HepG2 (cell line): Measurements from ENCODE around the gene NOP14. TPM values are rescaled to one million over a fixed set of nuclear protein-coding genes. Genes with fewer than 3 reads are reported as not detected.

ENCODE experiments used
- ATAC-seq: fragments of 200-7000 bp; cut with Tn5 transposase; 3 replicates; pipeline ENCODE4 v1.9.1; 2020; ENCODE audit warnings: mild to moderate bottlenecking, moderate library complexity
- BruUV-seq: library from RNA; stranded (reverse); fragments of 400-500 nt; replicated peaks from 2 replicates; lab custom pipeline; 2021; lab: Mats Ljungman, UMichigan
- CTCF ChIA-PET: fragments of 300-600 bp; formaldehyde crosslinking; extraction: SDS; loops from one replicate; lab custom pipeline; 2021; ENCODE audit warnings: low total read pairs, inconsistent platforms, low intra/inter-chr PET ratio; lab: Yijun Ruan, JAX
- POLR2A ChIA-PET: fragments of 350-600 bp; sonication (Branson Sonifier 250); formaldehyde crosslinking; loops from one replicate; lab custom pipeline; 2020; ENCODE audit warnings: antibody characterized with exemption, inconsistent platforms; lab: Yijun Ruan, JAX
- DNase-seq: peaks from one replicate; pipeline ENCODE4 v3.0.0-alpha.2; 2015; ENCODE audit warnings: low spot score
- FAIRE-seq: peaks from 3 replicates; lab custom pipeline; 2011; peaks lifted over from hg19 to GRCh38; lab: Jason Lieb, UNC
- H2AFZ ChIP-seq: one replicate; pipeline ENCODE4 v1.6.1; 2011; ENCODE audit warnings: low read length, inconsistent platforms
- H3K27ac ChIP-seq: fragments of 300-600 bp; 3 replicates; pipeline ENCODE4 v1.8.0; 2011; ENCODE audit warnings: mixed run types, mild to moderate bottlenecking, mixed read lengths, low read length, inconsistent platforms; ENCODE audit not compliant: insufficient read depth; ENCODE audit errors: extremely low read length
- H3K27me3 ChIP-seq, 2 experiments: fragments of 200-600 bp in 1 of 2; 2 replicates in 1 of 2; 3 replicates in 1 of 2; pipeline versions ENCODE4 v1.6.0 to v1.8.0; 2011; ENCODE audit warnings: low read length in 2 of 2, mild to moderate bottlenecking in 2 of 2, moderate library complexity in 2 of 2, inconsistent platforms in 1 of 2; ENCODE audit not compliant: insufficient read depth in 2 of 2, control insufficient read depth in 1 of 2
- H3K36me3 ChIP-seq, 2 experiments: fragments of 200-600 bp in 1 of 2; replicated peaks in 1 of 2; 2 replicates in 1 of 2; 3 replicates in 1 of 2; pipeline versions ENCODE4 v1.5.1 to v1.8.0; 2011; ENCODE audit warnings: low read length in 2 of 2, inconsistent platforms in 1 of 2; ENCODE audit not compliant: insufficient read depth in 2 of 2, control insufficient read depth in 1 of 2
- H3K4me1 ChIP-seq: 2 replicates; pipeline ENCODE4 v1.5.1; 2012; ENCODE audit warnings: low read length, inconsistent platforms; ENCODE audit not compliant: insufficient read depth
- H3K4me2 ChIP-seq: 2 replicates; pipeline ENCODE4 v1.6.0; 2011; ENCODE audit warnings: low read depth, low read length, inconsistent platforms
- H3K4me3 ChIP-seq, 3 experiments: fragments of 200-600 bp in 1 of 3; sonication (generic), shearing (Covaris generic) in 1 of 3; replicated peaks in 1 of 3; 2 replicates each; pipeline ENCODE4 v1.5.1; 2011 to 2016; ENCODE audit warnings: low read length in 3 of 3, inconsistent platforms in 2 of 3, low read depth in 2 of 3, mild to moderate bottlenecking in 2 of 3, control low read depth in 1 of 3, mixed read lengths in 1 of 3; ENCODE audit not compliant: insufficient read depth in 1 of 3
- H3K79me2 ChIP-seq: one replicate; pipeline ENCODE4 v1.6.1; 2011; ENCODE audit warnings: low read length, inconsistent platforms; ENCODE audit not compliant: insufficient read depth
- H3K9ac ChIP-seq: 2 replicates; pipeline ENCODE4 v1.6.0; 2011; ENCODE audit warnings: mild to moderate bottlenecking, low read depth, low read length, inconsistent platforms; ENCODE audit not compliant: insufficient read depth
- H3K9me3 ChIP-seq: 2 replicates; pipeline ENCODE4 v1.5.1; 2012; ENCODE audit warnings: mild to moderate bottlenecking, low read length
- H4K20me1 ChIP-seq: 2 replicates; pipeline ENCODE4 v1.6.0; 2011; ENCODE audit warnings: inconsistent platforms, mild to moderate bottlenecking, low read length, moderate library complexity; ENCODE audit not compliant: insufficient read depth
- CCDC6 ChIP-seq: sonication (generic); formaldehyde crosslinking; IDR thresholded peaks from 2 replicates; pipeline ENCODE4 v1.8.1; 2022; ENCODE audit warnings: mild to moderate bottlenecking, missing genetic modification reagents, moderate library complexity
- EHMT2 ChIP-seq: fragments of 200-600 bp; sonication (generic); IDR thresholded peaks from 2 replicates; pipeline ENCODE4 v1.7.0; 2017; ENCODE audit warnings: antibody characterized with exemption, low read depth, low read length, borderline replicate concordance
- HNRNPL ChIP-seq: fragments of 200-400 bp; formaldehyde crosslinking; IDR thresholded peaks from 2 replicates; pipeline ENCODE4 v1.6.1; 2017; ENCODE audit warnings: mild to moderate bottlenecking, low read depth, low read length
- JARID2 ChIP-seq: sonication (generic); formaldehyde crosslinking; IDR thresholded peaks from 2 replicates; pipeline ENCODE4 v1.8.1; 2023; ENCODE audit warnings: missing genetic modification reagents, inconsistent platforms; ENCODE audit not compliant: insufficient replicate concordance
- JDP2 ChIP-seq: sonication (generic); formaldehyde crosslinking; IDR thresholded peaks from 2 replicates; pipeline ENCODE4 v1.8.1; 2022; ENCODE audit warnings: missing genetic modification reagents, borderline replicate concordance
- KDM1A ChIP-seq: IDR thresholded peaks from 2 replicates; pipeline ENCODE4 v1.6.1; 2016; ENCODE audit warnings: missing compliant biosample characterization
- KMT2A ChIP-seq: sonication (generic); formaldehyde crosslinking; IDR thresholded peaks from 2 replicates; pipeline ENCODE4 v1.4.0; 2020; ENCODE audit warnings: missing genetic modification reagents
- MED8 ChIP-seq: sonication (generic); formaldehyde crosslinking; IDR thresholded peaks from 2 replicates; pipeline ENCODE4 v1.8.1; 2023; ENCODE audit warnings: mild to moderate bottlenecking, missing genetic modification reagents; ENCODE audit not compliant: insufficient replicate concordance
- PITX1 ChIP-seq: sonication (generic); formaldehyde crosslinking; IDR thresholded peaks from 2 replicates; pipeline ENCODE4 v1.5.1; 2020; ENCODE audit warnings: mild to moderate bottlenecking, missing genetic modification reagents
- TFDP1 ChIP-seq: IDR thresholded peaks from 2 replicates; pipeline ENCODE4 v1.6.1; 2016; ENCODE audit warnings: missing compliant biosample characterization, missing genetic modification reagents, borderline replicate concordance
- XBP1 ChIP-seq: sonication (generic); formaldehyde crosslinking; IDR thresholded peaks from 2 replicates; pipeline ENCODE4 v1.5.0; 2020; ENCODE audit warnings: missing genetic modification reagents
- ZFX ChIP-seq: sonication (generic); formaldehyde crosslinking; IDR thresholded peaks from 2 replicates; pipeline ENCODE4 v1.4.0; 2020; ENCODE audit warnings: mild to moderate bottlenecking, low read depth, missing genetic modification reagents, moderate library complexity
- ZHX1 ChIP-seq: sonication (generic); formaldehyde crosslinking; IDR thresholded peaks from 2 replicates; pipeline ENCODE4 v1.8.1; 2022; ENCODE audit warnings: low read depth, mild to moderate bottlenecking, missing genetic modification reagents
- ZNF12 ChIP-seq: sonication (generic); formaldehyde crosslinking; IDR thresholded peaks from 2 replicates; pipeline ENCODE4 v1.5.0; 2020; ENCODE audit warnings: missing genetic modification reagents
- ZNF230 ChIP-seq: sonication (generic); formaldehyde crosslinking; IDR thresholded peaks from 2 replicates; pipeline ENCODE4 v1.4.0; 2020; ENCODE audit warnings: mild to moderate bottlenecking, missing genetic modification reagents
- ZNF256 ChIP-seq: sonication (generic); formaldehyde crosslinking; conservative IDR thresholded peaks from 2 replicates; pipeline ENCODE4 v1.4.0; 2020; ENCODE audit warnings: missing genetic modification reagents
- ZNF577 ChIP-seq: sonication (generic); formaldehyde crosslinking; IDR thresholded peaks from 2 replicates; pipeline ENCODE4 v1.4.0; 2020; ENCODE audit warnings: mild to moderate bottlenecking, low read depth, missing genetic modification reagents, borderline replicate concordance
- WGBS: methylation state at CpG from one replicate; pipeline ENCODE4 v1.1.6; 2017; ENCODE audit warnings: low lambda C conversion rate; 5-methylcytosine and 5-hydroxymethylcytosine counted together
- in situ Hi-C: cut with HindIII; loops from 2 replicates; pipeline ENCODE4 v1.10.0; 2017; ENCODE audit warnings: low pct_unique_long_range_greater_than_20kb; ENCODE audit not compliant: extremely low pct_ligation_motif_present
- intact Hi-C: fragments of 100-400 bp; cut with micrococcal nuclease; formaldehyde crosslinking; loops from one replicate; pipeline ENCODE4 v1.10.0; 2022; ENCODE audit not compliant: unreplicated experiment
- polyA plus RNA-seq, 8 experiments: library from polyadenylated mRNA; depleted of rRNA in 3 of 8; stranded (reverse) in 7 of 8; unstranded in 1 of 8; fragments of >200 nt; fragmentation: Illumina TruSeq in 4 of 8; extraction: Trizol in 4 of 8; gene quantifications; 2 replicates each; pipeline versions ENCODE4 v1.2.1 to v1.2.3, GENCODE V29; 2011 to 2016; ENCODE audit warnings: low read depth in 4 of 8, missing spikeins in 1 of 8, mixed read lengths in 1 of 8; ENCODE audit not compliant: insufficient read depth in 1 of 8
- total RNA-seq, 5 experiments: library from RNA; depleted of rRNA; stranded (reverse); fragments of >200 nt; fragmentation: Illumina TruSeq; extraction: Trizol; gene quantifications; 2 replicates each; pipeline ENCODE4 v1.2.3, GENCODE V29; 2016; ENCODE audit warnings: low read depth in 1 of 5
- TF ChIP-seq, protein P1 (sequence below): sonication (generic); formaldehyde crosslinking; IDR thresholded peaks from 2 replicates; pipeline ENCODE4 v1.4.0; 2020; ENCODE audit warnings: missing genetic modification reagents

Gene NOP14
- total and polyA plus RNA-seq, 2 of the 13 experiments (the other 11 are each of a cell fraction or from before 2014, with no cell fraction given): 6.9 to 47.9 TPM

DNA sequence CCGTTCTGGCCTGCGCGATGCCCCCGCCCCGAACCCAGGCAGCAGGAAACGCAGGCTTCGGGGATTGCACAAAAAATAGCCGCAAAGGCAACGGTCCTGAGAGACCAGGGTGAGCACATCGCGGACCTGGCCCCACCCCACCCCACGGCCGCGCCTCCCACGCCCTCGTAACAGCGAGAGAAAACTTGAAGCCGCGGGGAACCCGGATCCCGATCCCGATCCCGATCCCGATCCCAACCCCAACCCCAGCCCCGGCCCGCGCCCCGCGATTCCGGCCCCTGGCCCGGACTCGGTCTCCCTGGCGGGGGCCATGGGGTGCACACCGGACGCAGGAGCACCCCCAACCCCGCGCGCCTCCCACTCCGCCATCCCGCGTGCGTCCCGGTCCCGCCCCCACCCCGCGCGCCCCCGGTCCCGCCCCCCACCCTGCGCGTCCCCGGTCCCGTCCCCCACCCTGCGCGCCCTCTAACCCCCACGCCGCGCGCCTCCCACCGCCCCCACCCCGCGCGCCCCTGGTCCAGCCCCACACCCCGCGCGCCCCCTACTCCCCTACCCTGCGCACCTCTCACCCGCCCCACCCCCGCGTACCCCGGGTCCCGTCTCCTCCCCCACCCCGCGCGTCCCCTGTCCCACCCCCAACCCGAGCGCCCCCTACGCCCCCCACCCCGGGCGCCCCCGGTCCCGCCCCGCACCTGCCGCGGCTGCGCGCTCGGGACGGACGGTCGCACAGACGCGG lies 29.0 kb downstream of the NOP14 start (continued):
- TF ChIP-seq, protein P1, sequence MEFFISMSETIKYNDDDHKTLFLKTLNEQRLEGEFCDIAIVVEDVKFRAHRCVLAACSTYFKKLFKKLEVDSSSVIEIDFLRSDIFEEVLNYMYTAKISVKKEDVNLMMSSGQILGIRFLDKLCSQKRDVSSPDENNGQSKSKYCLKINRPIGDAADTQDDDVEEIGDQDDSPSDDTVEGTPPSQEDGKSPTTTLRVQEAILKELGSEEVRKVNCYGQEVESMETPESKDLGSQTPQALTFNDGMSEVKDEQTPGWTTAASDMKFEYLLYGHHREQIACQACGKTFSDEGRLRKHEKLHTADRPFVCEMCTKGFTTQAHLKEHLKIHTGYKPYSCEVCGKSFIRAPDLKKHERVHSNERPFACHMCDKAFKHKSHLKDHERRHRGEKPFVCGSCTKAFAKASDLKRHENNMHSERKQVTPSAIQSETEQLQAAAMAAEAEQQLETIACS (CRISPR knock-in tag): 0 out of 2 replicates have a peak, but pooled peaks have one; percentile 22
- TF ChIP-seq KDM1A (no peak), EHMT2 (no peak), ZFX (CRISPR knock-in tag) (no peak), MED8 (CRISPR knock-in tag) (no peak)

DNA sequence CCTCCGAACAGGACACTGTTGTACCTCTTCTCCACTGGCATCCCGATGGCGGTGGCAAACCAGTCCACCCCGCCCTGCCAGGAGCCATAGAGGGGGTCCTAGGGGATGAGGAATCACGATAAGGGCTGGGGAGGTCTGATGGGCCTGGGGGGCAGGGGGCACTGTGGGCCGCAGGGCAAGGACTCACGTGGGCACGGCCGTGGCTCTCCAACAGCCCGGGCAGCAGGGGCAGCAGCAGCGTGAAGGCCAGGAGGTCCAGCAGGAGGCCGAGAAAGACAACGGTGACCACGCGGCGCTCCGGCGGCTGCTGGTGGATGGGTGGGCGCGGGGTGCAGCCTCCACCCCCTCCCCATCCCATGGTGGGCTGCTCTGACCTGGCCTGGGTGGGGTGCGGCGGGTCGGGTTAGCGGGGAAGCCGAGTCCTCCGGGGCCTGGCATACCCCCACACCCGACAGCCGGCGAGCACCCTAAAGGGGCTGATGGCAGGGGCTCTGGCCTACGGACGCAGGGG lies 29.6 kb downstream of the NOP14 start:
- H3K27ac ChIP-seq: no peak overlapping the region
- in situ Hi-C loops (no loop called here), intact Hi-C loops (loop anchor here (10.0 kb wide), 1 partner anchor 69 kb away; no protein-coding TSS in a partner anchor)
- DNase-seq: no peak
- H3K9me3 ChIP-seq: no peaks in the 10 kb centered on the region
- no peaks in the 10 kb centered on the region; a peak in 1 of 5 replicates for H3K27me3 ChIP-seq
- no peak for ATAC-seq
- WGBS: 96% methylated on average over 8 of the region's 31 CpGs
- BruUV-seq: no TSS peak
- H4K20me1 ChIP-seq: peaks cover 17% of the 10 kb centered on the region; the same call in 1 of the 2 replicates
- ChIA-PET POLR2A (no interaction called here), CTCF (interaction anchor here (1.6 kb wide), 1 partner anchor 22 kb away, joined by 5 read pairs; no protein-coding TSS in a partner anchor)
- H3K9ac ChIP-seq: peak overlapping the region; percentile 60
- H3K4me2 ChIP-seq: peak overlapping the region; percentile 66
- peaks cover 49% of the 10 kb centered on the region for H3K4me1 ChIP-seq
- no peak overlapping the region for H2AFZ ChIP-seq
- peak overlapping the region in 2 of 3 experiments; percentile 69 to 98; a peak in 4 of 6 replicates for H3K4me3 ChIP-seq
- no peak for FAIRE-seq
- peaks cover 10 to 19% of the 10 kb centered on the region in 2 experiments; a peak in 4 of 5 replicates for H3K36me3 ChIP-seq
- H3K79me2 ChIP-seq: peaks cover 10% of the 10 kb centered on the region
- TF ChIP-seq JARID2 (CRISPR knock-in tag) (no peak), ZNF256 (no peak), PITX1 (CRISPR knock-in tag) (0 out of 2 replicates have a peak, but pooled peaks have one; percentile 16), XBP1 (no peak), ZNF230 (no peak), ZNF577 (no peak), JDP2 (no peak), ZHX1 (no peak), CCDC6 (CRISPR knock-in tag) (no peak), HNRNPL (0 out of 2 replicates have a peak, but pooled peaks have one; percentile 7), TFDP1 (CRISPR knock-in tag) (no peak), ZNF12 (CRISPR knock-in tag) (no peak), KMT2A (CRISPR knock-in tag) (no peak)
